ENCODE data around the gene ALDH3B1.
"Not testable (repeated sequence)": the region's sequence is repeated elsewhere in the genome, so short reads cannot be mapped to it uniquely, and the experiment has no call there.

The ALDH3B1 gene

GRCh38 chr11:68010090-68011041 is at the start of gene ALDH3B1:
TSS of gene ALDH3B1 (plus strand) at chr11:68010327. CDS start at chr11:68015298, 4,971 bp downstream.
- no peak for DNase-seq (ENCODE audit: low read depth in 2 of 2)

- not testable (repeated sequence) for DNase-seq (ENCODE audit: low read depth in 2 of 2)
Measured at GRCh38 chr11:67963217-67963616, 46.9 kb upstream of the ALDH3B1 start.

GRCh38 chr11:67963879-67964278 is 46.2 kb upstream of the ALDH3B1 start:
- not testable (repeated sequence) for DNase-seq (ENCODE audit: low read depth in 2 of 2)

- DNase-seq (ENCODE audit: low read depth in 2 of 2): not testable (repeated sequence)
Measured at GRCh38 chr11:67964746-67965145, 45.4 kb upstream of the ALDH3B1 start.

- not testable (repeated sequence) for DNase-seq (ENCODE audit: low read depth in 2 of 2)
Measured at GRCh38 chr11:67965830-67966348, 44.2 kb upstream of the ALDH3B1 start.

- DNase-seq (ENCODE audit: low read depth in 2 of 2): not testable (repeated sequence)
Measured at GRCh38 chr11:67974746-67975145, 35.4 kb upstream of the ALDH3B1 start.

- DNase-seq (ENCODE audit: low read depth in 2 of 2): not testable (repeated sequence)
Measured at GRCh38 chr11:67978766-67979418, 31.2 kb upstream of the ALDH3B1 start.

- not testable (repeated sequence) for DNase-seq (ENCODE audit: low read depth in 2 of 2)
Measured at GRCh38 chr11:67981226-67981625, 28.9 kb upstream of the ALDH3B1 start.

GRCh38 chr11:67982255-67982857 is 27.8 kb upstream of the ALDH3B1 start:
- not testable (repeated sequence) for DNase-seq (ENCODE audit: low read depth in 2 of 2)

GRCh38 chr11:67983951-67984350 is 26.2 kb upstream of the ALDH3B1 start:
- no peak for DNase-seq (ENCODE audit: low read depth in 2 of 2)

- DNase-seq (ENCODE audit: low read depth in 2 of 2): not testable (repeated sequence)
Measured at GRCh38 chr11:67985302-67985701, 24.8 kb upstream of the ALDH3B1 start.

GRCh38 chr11:67990546-67991346 is 19.4 kb upstream of the ALDH3B1 start:
- not testable (repeated sequence) for DNase-seq (ENCODE audit: low read depth in 2 of 2)

- DNase-seq (ENCODE audit: low read depth in 2 of 2): not testable (repeated sequence)
Measured at GRCh38 chr11:67991347-67992121, 18.6 kb upstream of the ALDH3B1 start.

GRCh38 chr11:67993821-67994220 is 16.3 kb upstream of the ALDH3B1 start:
- peak; percentile 22 to 25 for DNase-seq (ENCODE audit: low read depth in 2 of 2)

GRCh38 chr11:67994387-67994786 is 15.7 kb upstream of the ALDH3B1 start:
- not testable (repeated sequence) for DNase-seq (ENCODE audit: low read depth in 2 of 2)

- DNase-seq (ENCODE audit: low read depth in 2 of 2): not testable (repeated sequence)
Measured at GRCh38 chr11:67995129-67995528, 15.0 kb upstream of the ALDH3B1 start.

- DNase-seq (ENCODE audit: low read depth in 2 of 2): not testable (repeated sequence)
Measured at GRCh38 chr11:67995579-67995978, 14.5 kb upstream of the ALDH3B1 start.

GRCh38 chr11:67996051-67996450 is 14.1 kb upstream of the ALDH3B1 start:
- no peak for DNase-seq (ENCODE audit: low read depth in 2 of 2)

GRCh38 chr11:67996622-67997474 is 13.3 kb upstream of the ALDH3B1 start:
- peak in 1 of 2 donors; percentile 25 for DNase-seq (ENCODE audit: low read depth in 2 of 2)

All from activated CD4-positive, alpha-beta T cell treated with anti-CD3 and anti-CD28 coated beads for 24 hours (primary cell).